ENCODE measurements around the gene CADM2.
"Not testable (repeated sequence)": the region's sequence is repeated elsewhere in the genome, so short reads cannot be mapped to it uniquely, and the experiment has no call there.

The CADM2 gene

GRCh38 chr3:85708325-85708724 is 749.5 kb downstream of the CADM2 start:
- DNase-seq: not testable (repeated sequence)

- no peak for DNase-seq
Observed at GRCh38 chr3:85709346-85709892, 750.6 kb downstream of the CADM2 start.

- DNase-seq: no peak
Observed at GRCh38 chr3:85710490-85710889, 751.7 kb downstream of the CADM2 start.

GRCh38 chr3:85721409-85722145 is 762.8 kb downstream of the CADM2 start:
- DNase-seq: no peak

- no peak for DNase-seq
Observed at GRCh38 chr3:85725809-85726208, 767.0 kb downstream of the CADM2 start.

GRCh38 chr3:85726241-85726640 is 767.5 kb downstream of the CADM2 start:
- no peak for DNase-seq

- no peak for DNase-seq
Observed at GRCh38 chr3:85737846-85738245, 779.1 kb downstream of the CADM2 start.

- no peak for DNase-seq
Observed at GRCh38 chr3:85740561-85740960, 781.8 kb downstream of the CADM2 start.

- DNase-seq: no peak
Observed at GRCh38 chr3:85758442-85758841, 799.7 kb downstream of the CADM2 start.

GRCh38 chr3:85760342-85760741 is 801.6 kb downstream of the CADM2 start:
- no peak for DNase-seq

- DNase-seq: no peak
Observed at GRCh38 chr3:85780806-85781205, 822.0 kb downstream of the CADM2 start.

GRCh38 chr3:85781806-85782205 is 823.0 kb downstream of the CADM2 start:
- DNase-seq: no peak

GRCh38 chr3:85783291-85783690 is 824.5 kb downstream of the CADM2 start:
- DNase-seq: no peak

- DNase-seq: no peak
Observed at GRCh38 chr3:85785766-85786165, 827.0 kb downstream of the CADM2 start.

- DNase-seq: no peak
Observed at GRCh38 chr3:85790445-85791030, 831.7 kb downstream of the CADM2 start.

GRCh38 chr3:85796140-85796539 is 837.4 kb downstream of the CADM2 start:
- no peak for DNase-seq

GRCh38 chr3:85800676-85801075 is 841.9 kb downstream of the CADM2 start:
- DNase-seq: no peak

- no peak for DNase-seq
Observed at GRCh38 chr3:85801955-85802354, 843.2 kb downstream of the CADM2 start.

- no peak for DNase-seq
Observed at GRCh38 chr3:85808755-85809154, 850.0 kb downstream of the CADM2 start.

GRCh38 chr3:85821130-85821756 is 862.5 kb downstream of the CADM2 start:
- no peak for DNase-seq

GRCh38 chr3:85835857-85836440 is 877.2 kb downstream of the CADM2 start:
- DNase-seq: no peak

- no peak for DNase-seq
Observed at GRCh38 chr3:85837402-85837801, 878.6 kb downstream of the CADM2 start.

- DNase-seq: no peak
Observed at GRCh38 chr3:85838921-85839320, 880.1 kb downstream of the CADM2 start.

- no peak for DNase-seq
Observed at GRCh38 chr3:85842081-85842480, 883.3 kb downstream of the CADM2 start.
